ENCODE results near the gene SDR9C7. TPM values are rescaled to one million over a fixed set of nuclear protein-coding genes. Genes with fewer than 3 reads are reported as not detected.

Gene SDR9C7
- total RNA-seq, 2 experiments from 2014 or later, result not detected

- Histone ChIP-seq H3K27ac (ENCODE audit: low read depth in 1 of 2, low read length in 2 of 2) (no peak overlapping the region), H3K27me3 (ENCODE audit: control insufficient read depth in 1 of 2, insufficient read depth in 2 of 2, low read length in 2 of 2) (no peaks in the 10 kb centered on the region), H3K4me1 (ENCODE audit: insufficient read depth, low read length) (peaks cover 7% of the 10 kb centered on the region), H3K4me3 (ENCODE audit: low read length) (no peak overlapping the region), H3K9me3 (ENCODE audit: control insufficient read depth in 1 of 2, insufficient read depth in 1 of 2, low read length in 2 of 2) (no peaks in the 10 kb centered on the region), H3K36me3 (ENCODE audit: insufficient read depth, low read length) (no peaks in the 10 kb centered on the region)
- ATAC-seq (ENCODE audit: poor library complexity) (no peak), DNase-seq (no peak)
- Mint-ChIP-seq H3K27me3 (no peaks in the 10 kb centered on the region), H3K27ac (no peak overlapping the region), H3K36me3 (ENCODE audit: low read depth) (no peaks in the 10 kb centered on the region), H3K4me1 (ENCODE audit: low read depth) (peaks cover 15% of the 10 kb centered on the region), H3K4me3 (no peak overlapping the region), H3K9me3 (no peaks in the 10 kb centered on the region)
- ChIA-PET POLR2A (no interaction called here), CTCF (no interaction called here)
- intact Hi-C loops (cut with DNase I, micrococcal nuclease), result no loop called here
- no peak for TF ChIP-seq CTCF (IDR thresholded peaks at IDR 0.05)
These were observed 4.0 kb downstream of the SDR9C7 start for GRCh38 chr12:56930241-56930640.

- Histone ChIP-seq H3K27ac (ENCODE audit: low read depth in 1 of 2, low read length in 2 of 2) (no peak overlapping the region), H3K4me1 (ENCODE audit: insufficient read depth, low read length) (peaks cover 7% of the 10 kb centered on the region), H3K9me3 (ENCODE audit: control insufficient read depth in 1 of 2, insufficient read depth in 1 of 2, low read length in 2 of 2) (no peaks in the 10 kb centered on the region), H3K36me3 (ENCODE audit: insufficient read depth, low read length) (no peaks in the 10 kb centered on the region), H3K4me3 (ENCODE audit: low read length) (no peak overlapping the region), H3K27me3 (ENCODE audit: control insufficient read depth in 1 of 2, insufficient read depth in 2 of 2, low read length in 2 of 2) (no peaks in the 10 kb centered on the region)
- no peak for ATAC-seq (ENCODE audit: poor library complexity)
- Mint-ChIP-seq H3K4me1 (ENCODE audit: low read depth) (peaks cover 15% of the 10 kb centered on the region), H3K9me3 (no peaks in the 10 kb centered on the region), H3K4me3 (no peak overlapping the region), H3K27me3 (no peaks in the 10 kb centered on the region), H3K27ac (no peak overlapping the region), H3K36me3 (ENCODE audit: low read depth) (no peaks in the 10 kb centered on the region)
- ChIA-PET CTCF (no interaction called here), POLR2A (no interaction called here)
- intact Hi-C loops (cut with DNase I, micrococcal nuclease), result no loop called here
- TF ChIP-seq CTCF (IDR thresholded peaks at IDR 0.05), result no peak
- no peak for DNase-seq
These were observed 4.4 kb downstream of the SDR9C7 start for GRCh38 chr12:56929780-56930179.

GRCh38 chr12:56928262-56928661 lies 5.9 kb downstream of the SDR9C7 start:
- DNase-seq (no peak), ATAC-seq (ENCODE audit: poor library complexity) (no peak)
- ChIA-PET POLR2A (no interaction called here), CTCF (no interaction called here)
- Histone ChIP-seq H3K27me3 (ENCODE audit: control insufficient read depth in 1 of 2, insufficient read depth in 2 of 2, low read length in 2 of 2) (peaks cover 0 to 2% of the 10 kb centered on the region in 2 experiments), H3K9me3 (ENCODE audit: control insufficient read depth in 1 of 2, insufficient read depth in 1 of 2, low read length in 2 of 2) (no peaks in the 10 kb centered on the region), H3K36me3 (ENCODE audit: insufficient read depth, low read length) (no peaks in the 10 kb centered on the region), H3K4me3 (ENCODE audit: low read length) (no peak overlapping the region), H3K4me1 (ENCODE audit: insufficient read depth, low read length) (peaks cover 7% of the 10 kb centered on the region), H3K27ac (ENCODE audit: low read depth in 1 of 2, low read length in 2 of 2) (no peak overlapping the region)
- TF ChIP-seq CTCF (IDR thresholded peaks at IDR 0.05), result no peak
- Mint-ChIP-seq H3K27me3 (no peaks in the 10 kb centered on the region), H3K27ac (no peak overlapping the region), H3K4me3 (no peak overlapping the region), H3K9me3 (no peaks in the 10 kb centered on the region), H3K4me1 (ENCODE audit: low read depth) (peaks cover 15% of the 10 kb centered on the region), H3K36me3 (ENCODE audit: low read depth) (no peaks in the 10 kb centered on the region)
- intact Hi-C loops (cut with DNase I, micrococcal nuclease), result no loop called here

All from CD4-positive, alpha-beta T cell (primary cell).